SIG-M5 treated with dmso at 0.1 percent for 504 hours (cell line): ENCODE measurements around the gene PRAMEF17.
"Not testable (repeated sequence)": the region's sequence is repeated elsewhere in the genome, so short reads cannot be mapped to it uniquely, and the experiment has no call there.

Source experiments
- DNase-seq: peaks from one replicate; lab custom pipeline; 2025; ENCODE audit not compliant: unreplicated experiment; lab: John Stamatoyannopoulos, UW

The PRAMEF17 gene

DNA sequence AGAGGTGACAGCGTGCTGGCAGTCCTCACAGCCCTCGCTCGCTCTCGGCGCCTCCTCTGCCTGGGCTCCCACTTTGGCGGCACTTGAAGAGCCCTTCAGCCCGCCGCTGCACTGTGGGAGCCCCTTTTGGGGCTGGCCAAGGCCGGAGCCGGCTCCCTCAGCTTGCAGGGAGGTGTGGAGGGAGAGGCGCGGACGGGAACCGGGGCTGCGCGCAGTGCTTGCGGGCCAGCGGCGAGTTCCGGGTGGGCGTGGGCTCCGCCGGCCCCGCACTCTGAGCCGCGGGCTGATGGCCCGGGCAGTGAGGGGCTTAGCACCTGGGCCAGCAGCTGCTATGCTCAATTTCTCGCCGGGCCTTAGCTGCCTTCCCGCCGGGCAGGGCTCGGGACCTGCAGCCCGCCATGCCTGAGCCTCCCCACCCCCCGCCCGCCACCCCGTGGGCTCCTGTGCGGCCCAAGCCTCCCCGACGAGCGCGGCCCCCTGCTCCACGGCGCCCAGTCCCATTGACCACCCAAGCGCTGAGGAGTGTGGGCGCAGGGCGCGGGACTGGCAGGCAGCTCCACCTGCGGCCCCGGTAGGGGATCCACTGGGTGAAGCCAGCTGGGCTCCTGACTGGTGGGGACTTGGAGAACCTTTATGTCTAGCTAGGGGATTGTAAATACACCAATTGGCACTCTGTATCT, 49.8 kb downstream of the PRAMEF17 start:
- not testable (repeated sequence) for DNase-seq
